Smooth muscle cell (in vitro differentiated cells): ENCODE data around the gene NOL4L. TPM values are rescaled to one million over a fixed set of nuclear protein-coding genes. Genes with fewer than 3 reads are reported as not detected.

Experiments
- DNase-seq: peaks from one replicate; lab custom pipeline; 2025; ENCODE audit not compliant: unreplicated experiment; lab: John Stamatoyannopoulos, UW
- H2AFZ ChIP-seq: fragments of 200-600 bp; sonication (generic); 2 replicates; pipeline ENCODE4 v1.6.0; 2016; ENCODE audit warnings: antibody characterized with exemption, low read depth, mild to moderate bottlenecking
- H3F3A ChIP-seq: fragments of 200-600 bp; sonication (generic); 2 replicates; pipeline ENCODE4 v1.6.0; 2017; ENCODE audit warnings: antibody characterized with exemption, low read depth
- H3K27ac ChIP-seq: fragments of 200-600 bp; sonication (generic); 2 replicates; pipeline ENCODE4 v1.5.1; 2016; ENCODE audit warnings: low read depth, mild to moderate bottlenecking
- H3K27me3 ChIP-seq: fragments of 200-600 bp; sonication (generic); 2 replicates; pipeline ENCODE4 v1.6.1; 2016; ENCODE audit warnings: low read depth, mild to moderate bottlenecking
- H3K36me3 ChIP-seq: fragments of 200-600 bp; sonication (generic); 2 replicates; pipeline ENCODE4 v1.5.1; 2016; ENCODE audit warnings: low read depth
- H3K4me1 ChIP-seq: fragments of 200-600 bp; sonication (generic); 2 replicates; pipeline ENCODE4 v1.5.1; 2016; ENCODE audit warnings: low read depth
- H3K4me2 ChIP-seq: fragments of 200-600 bp; sonication (generic); 2 replicates; pipeline ENCODE4 v1.6.0; 2016; ENCODE audit warnings: mild to moderate bottlenecking
- H3K4me3 ChIP-seq: fragments of 200-600 bp; sonication (generic); 2 replicates; pipeline ENCODE4 v1.5.1; 2016; ENCODE audit warnings: mild to moderate bottlenecking
- H3K79me2 ChIP-seq: fragments of 200-600 bp; sonication (generic); 2 replicates; pipeline ENCODE4 v1.6.0; 2016; ENCODE audit warnings: low read depth, mild to moderate bottlenecking
- H3K9ac ChIP-seq: fragments of 200-600 bp; sonication (generic); 2 replicates; pipeline ENCODE4 v1.6.0; 2016; ENCODE audit warnings: low read depth
- H3K9me3 ChIP-seq: fragments of 200-600 bp; sonication (generic); replicated peaks from 2 replicates; pipeline ENCODE4 v1.5.1; 2016; ENCODE audit warnings: low read depth
- H4K20me1 ChIP-seq: fragments of 200-600 bp; sonication (generic); 2 replicates; pipeline ENCODE4 v1.6.0; 2016; ENCODE audit warnings: low read depth
- WGBS: methylation state at CpG from one replicate; pipeline ENCODE4 v1.1.7; 2016; ENCODE audit warnings: low lambda C conversion rate; 5-methylcytosine and 5-hydroxymethylcytosine counted together
- polyA plus RNA-seq: library from polyadenylated mRNA; unstranded; fragments of >200 nt; fragmentation: Nextera tagmentation; extraction: Ambion mirVana; gene quantifications from 2 replicates; pipeline ENCODE4 v1.2.1, GENCODE V29; 2016
- total RNA-seq: library from RNA; depleted of rRNA; stranded (reverse); fragments of >200 nt; gene quantifications from 2 replicates; pipeline ENCODE4 v1.2.3, GENCODE V29; 2014
- TF ChIP-seq, protein P1 (sequence below): fragments of 200-600 bp; sonication (generic); IDR thresholded peaks from 2 replicates; pipeline ENCODE4 v1.5.1; 2017; ENCODE audit warnings: borderline replicate concordance, mild to moderate bottlenecking, antibody characterized with exemption; ENCODE audit not compliant: insufficient read depth, poor library complexity, severe bottlenecking

NOL4L gene
- total and polyA plus RNA-seq, 2 experiments from 2014 or later, result 26.0 to 26.2 TPM

DNA sequence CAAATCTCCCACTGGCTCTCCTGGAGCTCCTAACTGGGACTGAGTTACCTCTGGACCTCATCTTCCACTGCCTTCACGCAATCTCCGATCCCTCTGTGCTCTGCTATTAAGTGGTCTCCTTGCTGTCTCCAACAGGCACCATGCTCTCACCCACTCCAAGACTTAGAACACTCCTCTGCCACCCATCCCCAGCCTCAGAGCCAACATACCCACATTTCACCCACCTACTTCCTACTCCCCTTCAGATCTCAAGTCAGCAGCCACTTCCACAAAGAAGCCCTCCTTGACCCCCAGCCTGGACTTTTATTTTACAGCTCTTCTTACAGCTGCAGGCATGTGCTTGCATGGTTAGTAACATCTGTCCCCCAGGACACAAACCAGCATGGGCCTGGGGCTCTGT is 29.6 kb upstream of the NOL4L start:
- H3K27ac ChIP-seq, result no peak overlapping the region
- no peaks in the 10 kb centered on the region for H3K79me2 ChIP-seq
- H3K9ac ChIP-seq, result no peak overlapping the region
- no peaks in the 10 kb centered on the region for H3K4me1 ChIP-seq
- DNase-seq, result no peak
- H2AFZ ChIP-seq, result no peak overlapping the region
- no peaks in the 10 kb centered on the region for H3K36me3 ChIP-seq
- no peaks in the 10 kb centered on the region for H3F3A ChIP-seq
- H4K20me1 ChIP-seq, result no peaks in the 10 kb centered on the region
- H3K27me3 ChIP-seq, result peaks cover 3% of the 10 kb centered on the region
- no peaks in the 10 kb centered on the region for H3K9me3 ChIP-seq
- TF ChIP-seq, protein P1, sequence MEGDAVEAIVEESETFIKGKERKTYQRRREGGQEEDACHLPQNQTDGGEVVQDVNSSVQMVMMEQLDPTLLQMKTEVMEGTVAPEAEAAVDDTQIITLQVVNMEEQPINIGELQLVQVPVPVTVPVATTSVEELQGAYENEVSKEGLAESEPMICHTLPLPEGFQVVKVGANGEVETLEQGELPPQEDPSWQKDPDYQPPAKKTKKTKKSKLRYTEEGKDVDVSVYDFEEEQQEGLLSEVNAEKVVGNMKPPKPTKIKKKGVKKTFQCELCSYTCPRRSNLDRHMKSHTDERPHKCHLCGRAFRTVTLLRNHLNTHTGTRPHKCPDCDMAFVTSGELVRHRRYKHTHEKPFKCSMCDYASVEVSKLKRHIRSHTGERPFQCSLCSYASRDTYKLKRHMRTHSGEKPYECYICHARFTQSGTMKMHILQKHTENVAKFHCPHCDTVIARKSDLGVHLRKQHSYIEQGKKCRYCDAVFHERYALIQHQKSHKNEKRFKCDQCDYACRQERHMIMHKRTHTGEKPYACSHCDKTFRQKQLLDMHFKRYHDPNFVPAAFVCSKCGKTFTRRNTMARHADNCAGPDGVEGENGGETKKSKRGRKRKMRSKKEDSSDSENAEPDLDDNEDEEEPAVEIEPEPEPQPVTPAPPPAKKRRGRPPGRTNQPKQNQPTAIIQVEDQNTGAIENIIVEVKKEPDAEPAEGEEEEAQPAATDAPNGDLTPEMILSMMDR, result no peak
- H3K4me2 ChIP-seq, result no peak overlapping the region
- H3K4me3 ChIP-seq, result no peak overlapping the region
- WGBS, result 93% methylated on average over 2 of the region's 2 CpGs

DNA sequence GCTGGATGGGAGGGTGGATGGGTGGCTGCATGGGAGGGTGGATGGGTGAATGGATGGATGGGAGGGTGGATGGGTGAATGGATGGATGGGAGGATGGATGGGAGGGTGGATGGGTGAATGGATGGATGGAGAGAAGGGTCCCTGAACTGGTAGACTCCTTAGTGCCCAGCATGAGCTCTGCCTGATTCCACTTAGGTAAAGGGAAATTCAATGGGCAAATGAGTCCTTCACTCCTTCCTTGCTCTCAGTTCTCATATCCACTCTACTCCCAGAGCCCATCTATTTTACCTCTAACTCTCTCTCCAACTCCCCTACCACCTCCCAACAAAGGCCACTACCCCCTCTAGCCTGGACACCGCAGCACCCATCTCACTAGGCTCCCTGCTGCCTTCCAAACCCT is 29.2 kb upstream of the NOL4L start:
- H3K4me1 ChIP-seq, result no peaks in the 10 kb centered on the region
- no peaks in the 10 kb centered on the region for H4K20me1 ChIP-seq
- H3K36me3 ChIP-seq, result no peaks in the 10 kb centered on the region
- no peaks in the 10 kb centered on the region for H3F3A ChIP-seq
- TF ChIP-seq, protein P1, result no peak
- no peak overlapping the region for H3K9ac ChIP-seq
- no peak overlapping the region for H3K4me3 ChIP-seq
- no peak overlapping the region for H2AFZ ChIP-seq
- WGBS, result 100% methylated on average over 1 of the region's 1 CpG
- no peak overlapping the region for H3K4me2 ChIP-seq
- no peak overlapping the region for H3K27ac ChIP-seq
- no peaks in the 10 kb centered on the region for H3K27me3 ChIP-seq
- DNase-seq, result no peak
- no peaks in the 10 kb centered on the region for H3K79me2 ChIP-seq
- H3K9me3 ChIP-seq, result no peaks in the 10 kb centered on the region

DNA sequence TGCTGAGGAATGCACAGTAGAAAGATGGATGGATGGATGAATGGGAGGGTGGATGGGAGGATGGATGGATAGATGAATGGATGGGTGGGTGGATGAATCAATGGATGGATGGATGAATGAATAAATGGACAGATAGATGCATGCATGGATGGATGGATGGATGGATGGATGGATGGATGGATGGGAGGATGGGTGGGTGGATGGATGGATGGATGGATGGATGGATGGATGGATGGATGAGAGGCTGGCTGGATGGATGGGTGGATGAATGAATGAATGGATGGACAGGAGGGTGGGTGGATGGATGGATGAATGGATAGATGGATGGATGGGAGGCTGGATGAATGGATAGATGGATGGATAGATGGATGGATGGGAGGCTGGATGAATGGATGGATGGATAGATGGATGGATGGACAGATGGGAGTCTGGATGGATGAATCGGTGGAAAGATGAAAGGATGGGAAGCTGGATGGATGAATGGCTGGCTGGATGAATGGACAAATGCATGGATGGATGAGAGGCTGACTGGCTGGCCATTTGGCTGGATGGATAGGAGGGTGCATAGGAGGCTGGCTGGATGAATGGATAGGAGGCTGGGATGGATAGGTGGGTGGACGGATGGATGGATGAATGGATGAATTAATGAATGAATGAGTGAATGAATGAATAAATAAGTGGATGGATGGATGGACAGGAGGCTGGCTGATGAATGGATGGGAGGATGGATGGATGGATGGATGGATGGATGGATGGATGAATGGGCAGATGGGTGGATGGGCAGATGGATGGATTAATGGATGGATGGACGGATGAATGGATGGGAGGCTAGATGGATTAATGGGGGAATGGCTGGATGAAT is 28.3 kb upstream of the NOL4L start:
- 91% methylated on average over 3 of the region's 3 CpGs for WGBS
- no peak for DNase-seq
- H3K36me3 ChIP-seq, result no peaks in the 10 kb centered on the region

More for the DNA sequence above, 28.3 kb upstream of the NOL4L start:
- Histone ChIP-seq H3K4me2 (no peak overlapping the region), H3K9ac (no peak overlapping the region), H3K27ac (no peak overlapping the region), H3F3A (no peaks in the 10 kb centered on the region), H3K9me3 (no peaks in the 10 kb centered on the region), H3K4me1 (no peaks in the 10 kb centered on the region), H3K79me2 (no peaks in the 10 kb centered on the region), H4K20me1 (no peaks in the 10 kb centered on the region), H2AFZ (no peak overlapping the region), H3K4me3 (no peak overlapping the region), H3K27me3 (no peaks in the 10 kb centered on the region)
- TF ChIP-seq, protein P1, result no peak
